GM12872 (cell line): ENCODE measurements around the gene STK10.

Source experiments
- CTCF ChIP-seq: IDR thresholded peaks from 3 replicates; pipeline ENCODE4 v1.5.1; 2011; ENCODE audit warnings: low read depth, mild to moderate bottlenecking, low read length, moderate library complexity; ENCODE audit not compliant: insufficient read depth

STK10 gene

DNA sequence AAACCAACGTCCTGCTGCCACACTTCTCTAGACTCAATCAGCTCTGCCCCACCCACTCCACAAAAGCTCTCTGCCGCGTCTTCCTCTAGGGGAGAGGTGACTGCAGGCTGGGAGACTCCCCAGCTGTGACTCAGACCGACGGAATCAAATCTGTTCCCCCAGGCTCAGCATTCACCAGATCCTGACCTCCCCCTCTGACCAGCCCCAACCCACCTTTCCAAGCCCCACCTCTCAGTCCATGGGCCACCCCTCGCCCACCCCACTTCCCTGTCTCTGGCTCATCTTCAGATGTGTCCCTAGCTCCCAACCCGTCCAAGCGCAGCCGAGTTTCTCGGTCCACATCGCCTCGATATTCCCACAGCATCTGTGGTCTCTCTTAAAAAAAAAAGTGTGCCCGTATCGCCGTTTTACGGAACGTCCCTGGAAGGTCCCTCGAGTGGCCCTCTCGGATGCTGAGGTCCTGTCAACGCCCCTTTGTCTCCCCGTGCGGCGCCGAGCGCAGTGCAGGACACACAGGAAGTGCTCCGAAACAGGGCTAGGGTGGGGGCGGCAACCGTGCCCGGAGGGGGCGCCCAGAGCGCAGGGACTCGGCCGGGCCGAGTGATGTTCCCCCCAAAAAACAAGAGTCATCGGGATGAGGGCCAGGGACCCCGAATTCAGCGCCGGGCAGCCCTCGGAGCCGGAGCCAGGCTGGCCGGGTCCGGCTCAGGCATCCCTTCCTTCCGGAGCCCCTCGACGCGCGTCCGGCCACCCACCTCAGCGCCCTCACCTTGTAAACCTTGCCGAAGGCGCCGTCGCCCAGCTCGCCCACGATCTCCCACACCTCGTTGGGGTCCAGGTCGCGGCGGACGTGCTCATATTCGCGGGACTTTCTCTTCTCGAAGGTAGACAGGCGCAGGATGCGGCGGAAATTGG lies 649 bp downstream of the STK10 start:
- TF ChIP-seq CTCF: no peak

GRCh38 chr5:172186114-172186695 lies 1.8 kb downstream of the STK10 start:
- no peak for TF ChIP-seq CTCF

- TF ChIP-seq CTCF: no peak
Observed at GRCh38 chr5:172185096-172185461, 2.9 kb downstream of the STK10 start.

GRCh38 chr5:172183881-172184280 lies 4.1 kb downstream of the STK10 start:
- TF ChIP-seq CTCF: no peak

DNA sequence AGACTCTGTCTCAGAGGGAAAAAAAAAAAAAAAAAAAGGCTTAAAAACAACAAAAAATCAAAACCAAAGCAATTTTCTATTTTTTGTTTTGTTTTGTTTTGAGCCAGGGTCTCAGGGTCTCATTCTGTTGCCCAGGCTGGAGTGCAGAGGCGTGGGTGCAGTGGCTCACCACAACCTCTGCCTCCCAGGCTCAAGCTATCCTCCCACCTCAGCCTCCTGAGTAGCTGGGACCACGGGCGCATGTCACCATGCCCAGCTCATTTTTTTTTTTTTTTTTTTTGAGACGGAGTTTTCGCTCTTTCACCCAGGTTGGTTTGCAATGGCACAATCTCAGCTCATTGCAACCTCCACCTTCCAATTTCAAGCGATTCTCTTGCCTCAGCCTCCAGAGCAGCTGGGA lies 5.7 kb downstream of the STK10 start:
- no peak for TF ChIP-seq CTCF

GRCh38 chr5:172180936-172181335 lies 7.1 kb downstream of the STK10 start:
- no peak for TF ChIP-seq CTCF

DNA sequence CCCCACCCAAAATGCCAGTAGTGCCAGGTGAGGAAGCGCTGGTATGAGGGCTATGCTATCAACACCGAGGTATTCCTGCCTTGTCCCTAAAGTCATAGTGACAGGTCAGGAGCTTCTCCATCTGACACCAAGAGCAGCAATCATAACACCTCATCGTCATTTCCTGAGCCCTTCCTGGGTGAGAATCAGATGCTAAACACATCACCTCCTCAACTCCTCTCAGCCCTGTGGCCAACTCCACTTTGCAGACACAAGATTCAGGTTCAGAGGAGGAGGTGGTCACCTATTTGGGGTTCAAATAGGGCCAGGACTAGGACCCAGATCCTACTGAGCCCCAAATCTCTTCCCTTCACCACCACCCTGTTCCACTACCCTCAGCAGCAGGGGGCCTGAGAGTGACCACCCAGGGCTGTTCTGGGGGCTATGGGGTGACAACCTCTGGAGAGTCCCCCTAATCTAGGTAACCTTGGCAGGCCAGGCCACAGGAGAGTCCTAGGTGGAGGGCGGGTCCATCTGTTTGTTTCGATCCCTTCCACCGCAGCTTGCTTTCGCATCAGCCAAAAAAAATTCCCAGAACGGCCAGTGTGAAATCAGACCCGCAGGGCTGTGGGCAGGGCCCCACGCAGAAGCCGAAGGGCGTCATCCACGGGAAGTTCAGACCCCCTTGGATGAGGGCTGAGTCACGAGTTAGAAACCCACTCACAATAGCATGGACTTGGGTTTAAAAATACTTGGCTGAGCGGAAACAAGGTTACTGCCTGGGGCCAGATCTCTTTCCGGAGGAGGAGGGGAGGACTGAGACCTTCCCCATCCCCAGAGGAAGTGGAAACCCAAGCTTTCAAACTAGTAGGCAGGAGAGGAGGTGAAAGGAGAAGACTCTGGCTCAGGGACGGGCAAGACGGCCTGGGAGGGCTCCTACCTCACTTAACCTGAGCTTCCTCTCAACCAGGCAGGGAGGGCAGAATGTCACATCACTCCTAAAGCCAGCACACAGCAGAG lies 8.7 kb downstream of the STK10 start:
- no peak for TF ChIP-seq CTCF
